ENCODE results near the gene HAPLN3. TPM values are rescaled to one million over a fixed set of nuclear protein-coding genes. Genes with fewer than 3 reads are reported as not detected.
A peak's percentile ranks its signal among the peaks of the same experiment; 100 is the strongest.

The HAPLN3 gene
- total RNA-seq, 1 donor from 2014 or later, result 16.9 TPM

DNA sequence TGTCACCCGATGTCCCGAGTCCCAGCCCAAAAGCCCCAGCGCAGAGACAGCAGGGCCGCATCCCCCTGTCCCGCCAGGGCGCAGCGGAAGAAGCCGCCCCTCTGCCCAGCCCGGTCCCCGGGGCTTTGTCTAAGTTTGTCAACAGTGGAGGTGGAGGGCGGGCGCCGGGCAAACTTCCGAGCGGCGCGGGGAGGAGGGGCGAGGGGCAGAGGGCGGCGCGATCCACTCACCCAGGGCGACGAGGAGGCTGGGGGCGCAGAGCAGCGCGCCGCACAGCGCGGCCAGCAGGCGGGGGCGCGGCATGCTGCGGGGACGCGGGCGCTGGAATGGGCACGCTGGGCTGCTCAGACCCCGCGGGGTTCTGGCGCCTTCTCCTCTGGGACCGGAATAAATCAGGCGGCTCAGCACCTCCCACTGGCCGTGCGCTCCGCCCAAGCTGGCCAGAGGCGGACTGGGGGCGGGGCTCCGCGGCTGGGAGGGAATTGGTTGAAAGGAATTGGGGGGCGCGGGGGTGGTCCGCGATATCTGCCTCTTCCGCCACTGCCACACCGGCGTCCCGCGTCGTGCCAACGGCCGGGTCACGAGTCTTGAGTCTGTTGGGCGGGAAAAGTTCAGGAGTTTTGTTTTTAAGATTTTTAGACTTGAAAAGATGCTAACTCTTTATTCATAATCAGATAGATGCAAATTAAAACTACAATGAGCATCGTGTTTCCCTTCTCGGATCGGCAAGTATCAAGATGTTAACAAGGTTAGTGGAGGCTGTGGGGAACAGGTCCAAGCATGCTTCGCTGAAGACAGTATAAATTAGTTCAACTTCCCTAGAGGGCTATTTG, 17.9 kb upstream of the HAPLN3 start, which contains the start of gene MFGE8:
Gene MFGE8, minus strand, starts transcription at position 363 of the 833 bp plus-strand sequence. Its CDS starts 60 bp downstream, at position 303.
- H3K36me3 ChIP-seq, result peaks cover 0 to 19% of the 10 kb centered on the region in 2 donors
- H3K27me3 ChIP-seq, result no peaks in the 10 kb centered on the region
- peak in 1 of 2 donors; percentile 69 for TF ChIP-seq POLR2A (IDR thresholded peaks at IDR 0.05)
- peak; percentile 40 to 83 for TF ChIP-seq POLR2AphosphoS5 (IDR thresholded peaks at IDR 0.05; ENCODE audit: insufficient read depth in 1 of 2, low read depth in 1 of 2)
- TF ChIP-seq CTCF (IDR thresholded peaks at IDR 0.05), result no peak
- H3K27ac ChIP-seq, result peak within 1 kb of the TSS; percentile 89
- peak within 1 kb of the TSS; percentile 57 to 83 for H3K4me3 ChIP-seq
- H3K9me3 ChIP-seq, result no peaks in the 10 kb centered on the region
- peaks cover 41% of the 10 kb centered on the region for H3K4me1 ChIP-seq
- intact Hi-C loops (cut with DNase I), result loop anchor here (5.0 kb wide), 1 partner anchor 104 kb away; no protein-coding TSS in a partner anchor
- no peak for DNase-seq (ENCODE audit: extremely low spot score in 2 of 2)

GRCh38 chr15:88912500-88912921, 17.2 kb upstream of the HAPLN3 start:
- TF ChIP-seq CTCF (IDR thresholded peaks at IDR 0.05), result no peak
- TF ChIP-seq POLR2AphosphoS5 (IDR thresholded peaks at IDR 0.05; ENCODE audit: insufficient read depth in 1 of 2, low read depth in 1 of 2), result peak in 1 of 2 donors; percentile 10
- H3K4me3 ChIP-seq, result peak overlapping the region; percentile 57 to 83
- H3K27me3 ChIP-seq, result no peaks in the 10 kb centered on the region
- no peaks in the 10 kb centered on the region for H3K9me3 ChIP-seq
- intact Hi-C loops (cut with DNase I), result loop anchor here (5.0 kb wide), 1 partner anchor 105 kb away; no protein-coding TSS in a partner anchor
- DNase-seq (ENCODE audit: extremely low spot score in 2 of 2), result no peak
- peak overlapping the region; percentile 89 for H3K27ac ChIP-seq
- H3K36me3 ChIP-seq, result peaks cover 0 to 25% of the 10 kb centered on the region in 2 donors
- peaks cover 48% of the 10 kb centered on the region for H3K4me1 ChIP-seq

- Histone ChIP-seq H3K4me1 (peaks cover 56% of the 10 kb centered on the region), H3K36me3 (peaks cover 0 to 30% of the 10 kb centered on the region in 2 donors), H3K27ac (peak overlapping the region; percentile 89), H3K4me3 (peak overlapping the region; percentile 57 to 83), H3K9me3 (no peaks in the 10 kb centered on the region), H3K27me3 (no peaks in the 10 kb centered on the region)
- no peak for DNase-seq (ENCODE audit: extremely low spot score in 2 of 2)
- intact Hi-C loops (cut with DNase I), result loop anchor here (5.0 kb wide), 1 partner anchor 106 kb away; no protein-coding TSS in a partner anchor
- no peak for TF ChIP-seq POLR2A (IDR thresholded peaks at IDR 0.05)
- peak in 1 of 2 donors; percentile 12 for TF ChIP-seq POLR2AphosphoS5 (IDR thresholded peaks at IDR 0.05; ENCODE audit: insufficient read depth in 1 of 2, low read depth in 1 of 2)
These were observed 16.4 kb upstream of the HAPLN3 start for GRCh38 chr15:88911766-88912118.

GRCh38 chr15:88909956-88910831, 14.8 kb upstream of the HAPLN3 start:
- no peak for DNase-seq (ENCODE audit: extremely low spot score in 2 of 2)
- peaks cover 72% of the 10 kb centered on the region for H3K4me1 ChIP-seq
- H3K27me3 ChIP-seq, result no peaks in the 10 kb centered on the region
- TF ChIP-seq POLR2A (IDR thresholded peaks at IDR 0.05), result no peak
- TF ChIP-seq CTCF (IDR thresholded peaks at IDR 0.05), result no peak
- no peak for TF ChIP-seq POLR2AphosphoS5 (IDR thresholded peaks at IDR 0.05; ENCODE audit: insufficient read depth in 1 of 2, low read depth in 1 of 2)
- H3K36me3 ChIP-seq, result peaks cover 0 to 41% of the 10 kb centered on the region in 2 donors
- H3K4me3 ChIP-seq, result peak overlapping the region; percentile 2 to 57
- H3K27ac ChIP-seq, result peak overlapping the region; percentile 89
- intact Hi-C loops (cut with DNase I), result loop anchor here (5.0 kb wide), 2 partner anchors 107 to 267 kb away; no protein-coding TSS in a partner anchor
- H3K9me3 ChIP-seq, result no peaks in the 10 kb centered on the region

All from vagina (tissue), 2 donors.